Measurements from ENCODE around the gene CACNA1C. TPM values are rescaled to one million over a fixed set of nuclear protein-coding genes. Genes with fewer than 3 reads are reported as not detected.

Gene CACNA1C
- total RNA-seq, 2 donors from 2014 or later: 0.84 to 10.2 TPM

- TF ChIP-seq CTCF (IDR thresholded peaks at IDR 0.05): no peak
- H3K27ac ChIP-seq: no peak overlapping the region
Observed at GRCh38 chr12:2179058-2179457, 126.3 kb downstream of the CACNA1C start.

GRCh38 chr12:2179953-2180736, 127.4 kb downstream of the CACNA1C start:
- peak; percentile 39 for DNase-seq
- no peak overlapping the region for H3K4me3 ChIP-seq
- no peaks in the 10 kb centered on the region for H3K4me1 ChIP-seq
- no peak for TF ChIP-seq CTCF (IDR thresholded peaks at IDR 0.05)
- peak overlapping the region; percentile 32 for H3K27ac ChIP-seq
- no peaks in the 10 kb centered on the region for H3K9me3 ChIP-seq
- no peaks in the 10 kb centered on the region for H3K27me3 ChIP-seq
- intact Hi-C loops (cut with DNase I): no loop called here
- H3K36me3 ChIP-seq: no peaks in the 10 kb centered on the region
- H3K9ac ChIP-seq (ENCODE audit: low read depth in 2 of 2, low read length in 2 of 2): no peak overlapping the region

More at GRCh38 chr12:2179058-2179457, 126.3 kb downstream of the CACNA1C start:
- H3K4me3 ChIP-seq: no peak overlapping the region
- H3K9ac ChIP-seq (ENCODE audit: low read depth in 2 of 2, low read length in 2 of 2): no peak overlapping the region
- H3K27me3 ChIP-seq: no peaks in the 10 kb centered on the region
- no peaks in the 10 kb centered on the region for H3K4me1 ChIP-seq
- DNase-seq: no peak
- no peaks in the 10 kb centered on the region for H3K36me3 ChIP-seq
- intact Hi-C loops (cut with DNase I): no loop called here
- H3K9me3 ChIP-seq: no peaks in the 10 kb centered on the region

- H3K36me3 ChIP-seq: no peaks in the 10 kb centered on the region
- H3K4me1 ChIP-seq: no peaks in the 10 kb centered on the region
- H3K4me3 ChIP-seq: no peak overlapping the region
- no peak overlapping the region for H3K9ac ChIP-seq (ENCODE audit: low read depth in 2 of 2, low read length in 2 of 2)
- no peaks in the 10 kb centered on the region for H3K27me3 ChIP-seq
- intact Hi-C loops (cut with DNase I): no loop called here
- no peak for DNase-seq
- no peaks in the 10 kb centered on the region for H3K9me3 ChIP-seq
- no peak overlapping the region for H3K27ac ChIP-seq
- TF ChIP-seq CTCF (IDR thresholded peaks at IDR 0.05): no peak
Observed at GRCh38 chr12:2180737-2181082, 127.9 kb downstream of the CACNA1C start.

GRCh38 chr12:2183556-2184541, 131.1 kb downstream of the CACNA1C start:
- H3K27ac ChIP-seq: peak overlapping the region; percentile 6
- no peak for TF ChIP-seq CTCF (IDR thresholded peaks at IDR 0.05)
- DNase-seq: no peak
- H3K36me3 ChIP-seq: no peaks in the 10 kb centered on the region
- no peak overlapping the region for H3K4me3 ChIP-seq
- H3K9me3 ChIP-seq: no peaks in the 10 kb centered on the region
- H3K27me3 ChIP-seq: no peaks in the 10 kb centered on the region
- intact Hi-C loops (cut with DNase I): no loop called here
- no peaks in the 10 kb centered on the region for H3K4me1 ChIP-seq
- no peak overlapping the region for H3K9ac ChIP-seq (ENCODE audit: low read depth in 2 of 2, low read length in 2 of 2)

- no peak for TF ChIP-seq CTCF (IDR thresholded peaks at IDR 0.05)
- Histone ChIP-seq H3K9ac (ENCODE audit: low read depth in 2 of 2, low read length in 2 of 2) (no peak overlapping the region), H3K36me3 (no peaks in the 10 kb centered on the region), H3K27ac (no peak overlapping the region), H3K4me1 (no peaks in the 10 kb centered on the region), H3K9me3 (no peaks in the 10 kb centered on the region), H3K27me3 (no peaks in the 10 kb centered on the region), H3K4me3 (no peak overlapping the region)
- no peak for DNase-seq
- intact Hi-C loops (cut with DNase I): no loop called here
Observed at GRCh38 chr12:2185751-2186341, 133.1 kb downstream of the CACNA1C start.
